Neural progenitor cell (in vitro differentiated cells): ENCODE results near the gene TMEM106C.

Experiments
- CTCF ChIP-seq: fragments of 200-600 bp; sonication (generic); IDR thresholded peaks from 2 replicates; pipeline ENCODE4 v1.5.1; 2017; ENCODE audit warnings: antibody characterized with exemption, mild to moderate bottlenecking
- EZH2 ChIP-seq: fragments of 200-600 bp; sonication (generic); IDR thresholded peaks from 2 replicates; pipeline ENCODE4 v1.6.1; 2017; ENCODE audit warnings: antibody characterized with exemption, mild to moderate bottlenecking, moderate library complexity

DNA sequence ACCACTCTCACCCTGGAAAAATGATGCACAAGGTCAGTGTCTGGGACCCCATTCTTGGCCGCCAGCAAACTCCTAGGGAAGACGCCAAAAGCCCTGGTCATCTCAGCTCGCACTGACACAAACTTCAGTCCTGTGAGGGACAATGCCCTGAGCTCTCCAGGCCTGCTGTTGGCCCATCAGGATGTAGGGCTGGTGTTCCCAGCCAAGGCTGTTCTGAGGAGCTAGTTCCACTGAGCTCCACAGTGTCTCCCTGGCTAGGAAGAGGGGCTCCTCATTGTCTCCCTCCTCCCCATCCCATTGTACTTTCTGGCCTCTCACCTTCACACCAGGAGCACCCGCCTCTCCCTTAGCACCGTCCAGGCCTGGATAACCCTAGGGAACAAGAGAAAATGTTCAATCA is 30.1 kb downstream of the TMEM106C start:
- no peak for TF ChIP-seq CTCF
- no peak for TF ChIP-seq EZH2
